Lower lobe of right lung (tissue), 2 donors: ENCODE measurements around the gene TADA2A. TPM values are rescaled to one million over a fixed set of nuclear protein-coding genes. Genes with fewer than 3 reads are reported as not detected.
"Not testable (repeated sequence)": the region's sequence is repeated elsewhere in the genome, so short reads cannot be mapped to it uniquely, and the experiment has no call there.

Source experiments
- ATAC-seq, 2 donors: fragments of 200-7000 bp; cut with Tn5 transposase; one replicate each; pipeline ENCODE4 v1.9.1; 2020 to 2022; ENCODE audit warnings: mild to moderate bottlenecking in 2 of 2, moderate library complexity in 2 of 2
- DNase-seq: peaks from one replicate; pipeline ENCODE4 v3.0.0-alpha.2; 2020
- H3K27ac ChIP-seq: fragments of 200-600 bp; one replicate; pipeline ENCODE4 v1.8.0; 2022
- H3K27me3 ChIP-seq: fragments of 200-600 bp; one replicate; pipeline ENCODE4 v1.8.0; 2022; ENCODE audit warnings: low read depth
- H3K36me3 ChIP-seq: fragments of 200-600 bp; one replicate; pipeline ENCODE4 v1.8.0; 2022; ENCODE audit warnings: mild to moderate bottlenecking
- H3K4me1 ChIP-seq: fragments of 200-600 bp; one replicate; pipeline ENCODE4 v1.8.0; 2022
- H3K4me3 ChIP-seq: fragments of 200-600 bp; one replicate; pipeline ENCODE4 v1.8.0; 2022; ENCODE audit warnings: mild to moderate bottlenecking
- H3K9me3 ChIP-seq: fragments of 200-600 bp; one replicate; pipeline ENCODE4 v1.8.0; 2022
- intact Hi-C: fragments of 100-400 bp; cut with DNase I; formaldehyde crosslinking; loops from one replicate; pipeline ENCODE4 v1.11.0; 2022
- total RNA-seq: library from RNA; stranded (reverse); fragmentation: NEBNext Ultra II Directional; extraction: Animal tissue kit (Norgen Biotek cat#: 25700); gene quantifications from one replicate; pipeline ENCODE4 v1.2.1, GENCODE V29; 2021
- TF ChIP-seq, protein P1 (sequence below): fragments of 200-600 bp; IDR thresholded peaks from one replicate; pipeline ENCODE4 v1.8.0; 2022; ENCODE audit warnings: antibody characterized with exemption, mild to moderate bottlenecking
- donor health status: DM: no; HTN: yes; CAD: no; lungs with severe emphysema.

The TADA2A gene
- total RNA-seq, 1 donor from 2014 or later = 20.5 TPM

DNA sequence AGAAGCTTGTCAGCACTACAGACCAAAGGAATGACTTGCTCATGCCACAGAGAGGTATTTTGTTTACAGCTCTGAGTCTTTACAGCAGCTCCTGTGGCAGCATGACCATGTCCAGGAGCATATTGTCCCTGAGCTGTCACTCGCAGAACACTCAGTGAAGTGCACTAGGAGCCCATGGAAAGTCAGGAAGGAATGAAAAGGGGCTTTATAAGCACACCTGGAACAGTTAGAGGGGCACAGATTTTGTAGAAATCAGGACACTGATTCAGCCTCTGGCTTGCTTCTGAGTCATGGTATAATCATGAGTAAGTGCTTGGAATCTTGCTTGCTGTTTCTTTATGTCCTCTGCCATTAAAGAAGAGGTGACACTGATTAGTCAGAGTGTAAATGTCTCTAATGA, 41.0 kb downstream of the TADA2A start:
- TF ChIP-seq, protein P1, sequence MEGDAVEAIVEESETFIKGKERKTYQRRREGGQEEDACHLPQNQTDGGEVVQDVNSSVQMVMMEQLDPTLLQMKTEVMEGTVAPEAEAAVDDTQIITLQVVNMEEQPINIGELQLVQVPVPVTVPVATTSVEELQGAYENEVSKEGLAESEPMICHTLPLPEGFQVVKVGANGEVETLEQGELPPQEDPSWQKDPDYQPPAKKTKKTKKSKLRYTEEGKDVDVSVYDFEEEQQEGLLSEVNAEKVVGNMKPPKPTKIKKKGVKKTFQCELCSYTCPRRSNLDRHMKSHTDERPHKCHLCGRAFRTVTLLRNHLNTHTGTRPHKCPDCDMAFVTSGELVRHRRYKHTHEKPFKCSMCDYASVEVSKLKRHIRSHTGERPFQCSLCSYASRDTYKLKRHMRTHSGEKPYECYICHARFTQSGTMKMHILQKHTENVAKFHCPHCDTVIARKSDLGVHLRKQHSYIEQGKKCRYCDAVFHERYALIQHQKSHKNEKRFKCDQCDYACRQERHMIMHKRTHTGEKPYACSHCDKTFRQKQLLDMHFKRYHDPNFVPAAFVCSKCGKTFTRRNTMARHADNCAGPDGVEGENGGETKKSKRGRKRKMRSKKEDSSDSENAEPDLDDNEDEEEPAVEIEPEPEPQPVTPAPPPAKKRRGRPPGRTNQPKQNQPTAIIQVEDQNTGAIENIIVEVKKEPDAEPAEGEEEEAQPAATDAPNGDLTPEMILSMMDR = no peak
- no peak for DNase-seq
- Histone ChIP-seq H3K27ac (no peak overlapping the region), H3K27me3 (no peaks in the 10 kb centered on the region), H3K9me3 (no peaks in the 10 kb centered on the region), H3K36me3 (peaks cover 83% of the 10 kb centered on the region), H3K4me1 (no peaks in the 10 kb centered on the region), H3K4me3 (no peak overlapping the region)
- ATAC-seq = no peak
- intact Hi-C loops = no loop called here

DNA sequence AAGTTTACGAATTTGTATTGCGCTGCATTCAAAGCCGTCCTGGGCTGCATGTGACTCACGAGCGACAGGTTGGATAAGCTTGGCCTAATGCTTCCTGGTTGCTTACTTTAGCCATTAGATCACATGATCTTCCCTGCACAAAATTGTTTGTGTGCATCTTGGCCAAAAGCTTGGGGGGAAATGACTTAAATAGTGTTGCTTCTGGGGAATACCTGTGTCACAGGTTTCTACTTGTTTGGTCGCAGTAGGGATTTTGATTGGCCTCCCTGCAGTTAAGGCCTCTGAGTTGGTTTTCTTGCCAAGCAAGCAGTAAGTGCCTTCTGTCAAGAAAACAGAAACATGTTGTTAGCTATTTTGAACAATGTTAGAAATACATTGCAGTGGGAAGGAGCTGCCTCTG, 43.4 kb downstream of the TADA2A start:
- Histone ChIP-seq H3K27ac (no peak overlapping the region), H3K4me1 (no peaks in the 10 kb centered on the region), H3K27me3 (no peaks in the 10 kb centered on the region), H3K4me3 (no peak overlapping the region), H3K9me3 (no peaks in the 10 kb centered on the region), H3K36me3 (peaks cover 59% of the 10 kb centered on the region)
- TF ChIP-seq, protein P1 = no peak
- ATAC-seq = no peak
- no peak for DNase-seq
- intact Hi-C loops = no loop called here

DNA sequence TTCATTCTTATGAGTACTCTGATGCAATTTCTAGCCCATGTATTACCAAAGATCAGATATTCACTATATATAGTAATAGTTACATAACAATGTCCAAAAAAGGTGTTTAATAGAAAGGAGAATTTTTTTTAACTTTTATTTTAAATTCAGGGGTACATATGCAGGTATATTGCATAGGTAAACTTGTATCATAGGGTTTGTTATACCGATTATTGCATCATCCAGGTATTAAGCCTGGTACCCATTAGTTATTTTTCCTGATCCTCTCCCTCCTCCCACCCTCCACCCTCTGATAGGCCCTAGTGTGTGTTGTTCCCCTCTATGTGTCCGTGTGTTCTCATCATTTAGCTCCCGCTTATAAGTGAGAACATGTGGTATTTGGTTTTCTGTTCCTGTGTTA, 51.1 kb downstream of the TADA2A start:
- intact Hi-C loops = not testable (repeated sequence)

DNA sequence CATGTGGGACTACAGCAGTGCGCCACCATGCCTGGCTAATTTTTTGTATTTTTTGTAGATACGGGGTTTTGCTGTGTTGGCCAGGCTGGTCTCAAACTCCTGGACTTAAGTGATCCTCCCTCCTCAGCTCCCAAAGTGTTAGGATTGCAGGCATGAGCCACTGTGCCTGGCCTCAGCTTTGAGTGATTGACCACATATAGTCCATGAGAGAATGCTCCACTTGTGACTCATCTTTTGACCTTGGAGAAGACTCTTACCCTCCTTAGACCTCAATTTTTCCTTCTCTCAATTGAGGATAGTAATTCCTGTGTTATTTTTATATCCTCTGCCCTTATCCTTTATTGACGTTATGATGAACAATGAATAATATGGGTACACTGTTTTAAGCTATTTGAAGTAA, 52.1 kb downstream of the TADA2A start:
- H3K4me1 ChIP-seq = no peaks in the 10 kb centered on the region
- peaks cover 43% of the 10 kb centered on the region for H3K36me3 ChIP-seq
- H3K27ac ChIP-seq = no peak overlapping the region
- DNase-seq = no peak
- no peak for ATAC-seq
- intact Hi-C loops = no loop called here
- H3K27me3 ChIP-seq = no peaks in the 10 kb centered on the region
- no peak overlapping the region for H3K4me3 ChIP-seq
- TF ChIP-seq, protein P1 = no peak
- H3K9me3 ChIP-seq = no peaks in the 10 kb centered on the region

More for the DNA sequence above, 51.1 kb downstream of the TADA2A start:
- DNase-seq, ATAC-seq, H3K27ac ChIP-seq, H3K9me3 ChIP-seq, H3K4me1 ChIP-seq, H3K27me3 ChIP-seq, H3K4me3 ChIP-seq: not testable (repeated sequence)
- H3K36me3 ChIP-seq = peaks cover 34% of the 10 kb centered on the region

DNA sequence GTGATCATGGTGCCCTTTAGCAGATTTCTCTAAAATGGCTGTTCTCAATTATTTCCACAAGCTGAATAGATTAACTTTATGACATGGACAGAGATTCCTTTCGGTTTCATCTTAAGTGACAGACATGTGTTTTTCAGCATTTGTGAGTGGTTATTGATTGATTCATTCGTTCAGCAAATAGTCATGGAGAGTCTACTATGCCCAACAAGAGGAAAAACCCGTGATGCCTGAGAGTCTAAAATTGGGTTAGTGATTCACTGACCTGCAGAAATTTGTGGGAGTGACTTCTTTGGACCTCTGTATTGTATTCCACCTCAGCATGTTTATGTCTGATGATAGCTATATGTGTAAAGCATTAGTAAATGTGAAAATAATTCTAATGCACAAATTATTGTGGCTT, 55.0 kb downstream of the TADA2A start:
- Histone ChIP-seq H3K4me1 (no peaks in the 10 kb centered on the region), H3K27me3 (no peaks in the 10 kb centered on the region), H3K36me3 (peaks cover 62% of the 10 kb centered on the region), H3K27ac (no peak overlapping the region), H3K4me3 (no peak overlapping the region), H3K9me3 (no peaks in the 10 kb centered on the region)
- TF ChIP-seq, protein P1 = no peak
- ATAC-seq = no peak
- intact Hi-C loops = no loop called here
- DNase-seq = no peak

DNA sequence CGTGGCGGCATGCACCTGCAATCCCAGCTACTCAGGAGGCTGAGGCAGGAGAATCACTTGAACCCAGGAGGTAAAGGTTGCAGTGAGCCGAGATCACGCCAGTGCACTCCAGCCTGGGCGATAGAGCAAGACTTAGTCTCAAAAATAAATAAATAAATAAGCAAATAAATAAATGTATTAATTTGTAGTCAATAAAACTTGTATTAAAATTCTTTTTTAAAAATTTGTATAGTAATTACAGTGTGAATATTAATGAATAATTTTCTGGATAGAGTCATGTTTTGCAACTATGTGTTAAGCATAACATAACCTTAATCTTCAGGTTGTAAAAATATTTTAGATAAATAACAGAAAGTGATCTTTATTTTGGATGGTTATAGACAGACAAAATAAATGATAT, 55.8 kb downstream of the TADA2A start:
- TF ChIP-seq, protein P1 = no peak

More for the DNA sequence above, 55.8 kb downstream of the TADA2A start:
- no peaks in the 10 kb centered on the region for H3K9me3 ChIP-seq
- H3K27ac ChIP-seq = no peak overlapping the region
- H3K27me3 ChIP-seq = no peaks in the 10 kb centered on the region
- DNase-seq = no peak
- no peak overlapping the region for H3K4me3 ChIP-seq
- H3K4me1 ChIP-seq = no peaks in the 10 kb centered on the region
- intact Hi-C loops = no loop called here
- no peak for ATAC-seq
- H3K36me3 ChIP-seq = peaks cover 70% of the 10 kb centered on the region
